Retinal pigment epithelial cell (primary cell): Measurements from ENCODE around the gene FOXD2.

Experiments
- DNase-seq: peaks from one replicate; pipeline ENCODE4 v3.0.0-alpha.2; 2010; ENCODE audit warnings: low read depth
- H3K4me3 ChIP-seq: 2 replicates; pipeline ENCODE4 v1.5.1; 2011; ENCODE audit warnings: mild to moderate bottlenecking, low read length, control low read depth, moderate library complexity
- CTCF ChIP-seq: conservative IDR thresholded peaks from 2 replicates; pipeline ENCODE4 v1.5.1; 2011; ENCODE audit warnings: low read depth, low read length, control low read depth, inconsistent platforms

Gene FOXD2

GRCh38 chr1:47407481-47407880 is 30.4 kb upstream of the FOXD2 start:
- no peak for TF ChIP-seq CTCF
- no peak overlapping the region for H3K4me3 ChIP-seq
- DNase-seq: peak; percentile 49

GRCh38 chr1:47409311-47410067 is 28.4 kb upstream of the FOXD2 start:
- no peak overlapping the region for H3K4me3 ChIP-seq
- DNase-seq: peak; percentile 18
- no peak for TF ChIP-seq CTCF

GRCh38 chr1:47410068-47410455 is 27.8 kb upstream of the FOXD2 start:
- no peak for DNase-seq
- no peak overlapping the region for H3K4me3 ChIP-seq
- no peak for TF ChIP-seq CTCF

GRCh38 chr1:47411436-47411835 is 26.4 kb upstream of the FOXD2 start:
- no peak for DNase-seq
- no peak for TF ChIP-seq CTCF
- no peak overlapping the region for H3K4me3 ChIP-seq

- no peak for DNase-seq
- TF ChIP-seq CTCF: no peak
- no peak overlapping the region for H3K4me3 ChIP-seq
Observed at GRCh38 chr1:47412437-47412836, 25.4 kb upstream of the FOXD2 start.

GRCh38 chr1:47415728-47416318 is 22.0 kb upstream of the FOXD2 start, which contains the start of gene FOXE3:
Gene FOXE3 (plus strand): TSS chr1:47416285. CDS start chr1:47416316, 31 bp downstream.
- DNase-seq: no peak
- no peak within 1 kb of the TSS for H3K4me3 ChIP-seq
- TF ChIP-seq CTCF: no peak
